GM12878 (cell line): ENCODE data around the gene POLR2L. TPM values are rescaled to one million over a fixed set of nuclear protein-coding genes. Genes with fewer than 3 reads are reported as not detected.
A peak's percentile ranks its signal among the peaks of the same experiment; 100 is the strongest.

Experiments
- ATAC-seq: fragments of 200-7000 bp; cut with Tn5 transposase; 3 replicates; pipeline ENCODE4 v1.9.1; 2020; ENCODE audit warnings: mild to moderate bottlenecking, moderate library complexity
- BruUV-seq: library from RNA; stranded (reverse); fragments of 400-500 nt; replicated peaks from 2 replicates; lab custom pipeline; 2021; lab: Mats Ljungman, UMichigan
- CTCF ChIA-PET: fragments of 300-600 bp; sonication (Branson Sonifier 250); formaldehyde crosslinking; extraction: SDS; loops from one replicate; lab custom pipeline; 2021; ENCODE audit warnings: inconsistent platforms; lab: Yijun Ruan, JAX
- POLR2A ChIA-PET: fragments of 350-600 bp; formaldehyde crosslinking; extraction: SDS; loops from one replicate; lab custom pipeline; 2021; ENCODE audit warnings: inconsistent platforms; lab: Charles Lee
- RAD21 ChIA-PET: fragments of 300-600 bp; sonication (Branson Sonifier 250); formaldehyde crosslinking; loops from one replicate; lab custom pipeline; 2023; ENCODE audit warnings: antibody characterized with exemption; ENCODE audit not compliant: unreplicated experiment; lab: Charles Lee
- SMC1A ChIA-PET: fragments of 300-600 bp; sonication (Branson Sonifier 250); formaldehyde crosslinking; loops from one replicate; lab custom pipeline; 2023; ENCODE audit not compliant: unreplicated experiment, uncharacterized antibody; lab: Charles Lee
- DNase-seq: peaks from one replicate; pipeline ENCODE4 v3.0.0-alpha.2; 2011; ENCODE audit warnings: low read depth, low spot score
- FAIRE-seq: peaks from 3 replicates; lab custom pipeline; 2011; peaks lifted over from hg19 to GRCh38; lab: Jason Lieb, UNC
- H2AFZ ChIP-seq: 2 replicates; pipeline ENCODE4 v1.6.0; 2011; ENCODE audit warnings: low read depth, low read length, control low read depth; ENCODE audit not compliant: control insufficient read depth
- H3K27ac ChIP-seq: 2 replicates; pipeline ENCODE4 v1.5.1; 2011; ENCODE audit warnings: control low read depth; ENCODE audit not compliant: control insufficient read depth, insufficient read depth
- H3K27me3 ChIP-seq, 2 experiments: replicated peaks in 1 of 2; 2 replicates each; pipeline versions ENCODE4 v1.6.0 to v1.6.1; 2011; ENCODE audit warnings: low read length in 1 of 2; ENCODE audit not compliant: control insufficient read depth in 2 of 2, insufficient read depth in 2 of 2
- H3K36me3 ChIP-seq, 2 experiments: 2 replicates each; pipeline ENCODE4 v1.5.1; 2011; ENCODE audit warnings: low read length in 1 of 2; ENCODE audit not compliant: control insufficient read depth in 2 of 2, insufficient read depth in 2 of 2
- H3K4me1 ChIP-seq: 2 replicates; pipeline ENCODE4 v1.6.1; 2011; ENCODE audit warnings: mild to moderate bottlenecking, low read length, moderate library complexity, mixed read lengths; ENCODE audit not compliant: control insufficient read depth, insufficient read depth
- H3K4me2 ChIP-seq: 2 replicates; pipeline ENCODE4 v1.6.0; 2011; ENCODE audit warnings: control low read depth; ENCODE audit not compliant: control insufficient read depth, insufficient read depth
- H3K4me3 ChIP-seq: fragments of 200-600 bp; sonication (generic); 2 replicates; pipeline ENCODE4 v1.5.1; 2016
- H3K79me2 ChIP-seq: 2 replicates; pipeline ENCODE4 v1.6.0; 2011; ENCODE audit warnings: low read length; ENCODE audit not compliant: control insufficient read depth, insufficient read depth
- H3K9ac ChIP-seq: 2 replicates; pipeline ENCODE4 v1.8.0; 2011; ENCODE audit warnings: low read length, control low read depth, mixed read lengths; ENCODE audit not compliant: control insufficient read depth, insufficient read depth
- H3K9me3 ChIP-seq: replicated peaks from 3 replicates; pipeline ENCODE4 v1.5.1; 2011; ENCODE audit warnings: mild to moderate bottlenecking, low read length; ENCODE audit not compliant: control insufficient read depth, insufficient read depth
- H4K20me1 ChIP-seq: 2 replicates; pipeline ENCODE4 v1.6.0; 2011; ENCODE audit not compliant: control insufficient read depth, insufficient read depth
- DPF2 ChIP-seq: fragments of 450-650 bp; IDR thresholded peaks from 2 replicates; pipeline ENCODE4 v1.6.1; 2017; ENCODE audit warnings: mild to moderate bottlenecking
- FOS ChIP-seq: IDR thresholded peaks from 3 replicates; pipeline ENCODE4 v1.6.1; 2011; ENCODE audit warnings: borderline replicate concordance; ENCODE audit not compliant: insufficient read length; ENCODE audit errors: extremely low read depth
- NBN ChIP-seq: fragments of 450-650 bp; IDR thresholded peaks from 2 replicates; pipeline ENCODE4 v1.6.1; 2016
- NFYB ChIP-seq: IDR thresholded peaks from 2 replicates; pipeline ENCODE4 v1.6.1; 2011; ENCODE audit warnings: low read depth, mild to moderate bottlenecking, low read length, improper control_type of control experiment, moderate library complexity; ENCODE audit not compliant: insufficient read depth
- POLR2A ChIP-seq: IDR thresholded peaks from 2 replicates; pipeline ENCODE4 v1.6.1; 2011; ENCODE audit warnings: low read depth, mild to moderate bottlenecking, low read length
- POLR2AphosphoS5 ChIP-seq: IDR thresholded peaks from 2 replicates; pipeline ENCODE4 v1.6.1; 2011; ENCODE audit warnings: mild to moderate bottlenecking, low read length, inconsistent platforms
- WGBS: methylation state at CpG from one replicate; pipeline ENCODE4 v1.1.6; 2016; ENCODE audit warnings: low lambda C conversion rate; ENCODE audit not compliant: insufficient replicate concordance, insufficient coverage; ENCODE audit errors: missing lambda C conversion rate; 5-methylcytosine and 5-hydroxymethylcytosine counted together
- in situ Hi-C: fragments of 300-500 bp; cut with MboI; formaldehyde crosslinking; loops from 9 replicates; pipeline ENCODE4 v1.14.3; 2018; ENCODE audit warnings: mixed read lengths
- intact Hi-C: fragments of 100-400 bp; cut with micrococcal nuclease; formaldehyde crosslinking; loops from one replicate; pipeline ENCODE4 v1.14.2; 2022; ENCODE audit not compliant: unreplicated experiment
- polyA plus RNA-seq, 11 experiments: library from polyadenylated mRNA; depleted of rRNA in 4 of 11; unstranded in 6 of 11; stranded (reverse) in 5 of 11; fragments of >200 nt; fragmentation: Nextera tagmentation in 4 of 11; fragmentation: Illumina TruSeq in 1 of 11; extraction: Ambion mirVana in 4 of 11; extraction: Trizol in 1 of 11; gene quantifications; 1 replicate in 1 of 11; 2 replicates in 10 of 11; pipeline versions ENCODE4 v1.2.1 to v1.2.3, GENCODE V29; 2011 to 2016; ENCODE audit warnings: inconsistent platforms in 2 of 11, missing spikeins in 2 of 11, low read depth in 1 of 11
- total RNA-seq, 4 experiments: library from RNA; depleted of rRNA in 3 of 4; stranded (reverse); fragments of >200 nt in 3 of 4; fragmentation: Illumina TruSeq in 1 of 4; extraction: Trizol in 1 of 4; gene quantifications; 2 replicates each; pipeline versions ENCODE4 v1.2.1 to v1.2.3, GENCODE V29; 2013 to 2021
- TF ChIP-seq, protein P1 (sequence below): fragments of 450-650 bp; formaldehyde crosslinking; IDR thresholded peaks from 2 replicates; pipeline ENCODE4 v1.4.0; 2022; ENCODE audit warnings: mild to moderate bottlenecking, moderate library complexity

Gene POLR2L
- total and polyA plus RNA-seq, 10 of the 15 experiments (the other 5 are each of a cell fraction or from before 2014, with no cell fraction given), result 23.1 to 497 (median 125) TPM

GRCh38 chr11:837990-838307 lies 4.4 kb downstream of the POLR2L start:
- no peaks in the 10 kb centered on the region; the same call in 1 of the 2 replicates for H4K20me1 ChIP-seq
- TF ChIP-seq NBN (no peak), POLR2AphosphoS5 (peak; percentile 59; the same call in 1 of the 2 replicates), DPF2 (no peak), NFYB (no peak), FOS (no peak), POLR2A (peak; percentile 34)
- TF ChIP-seq, protein P1, sequence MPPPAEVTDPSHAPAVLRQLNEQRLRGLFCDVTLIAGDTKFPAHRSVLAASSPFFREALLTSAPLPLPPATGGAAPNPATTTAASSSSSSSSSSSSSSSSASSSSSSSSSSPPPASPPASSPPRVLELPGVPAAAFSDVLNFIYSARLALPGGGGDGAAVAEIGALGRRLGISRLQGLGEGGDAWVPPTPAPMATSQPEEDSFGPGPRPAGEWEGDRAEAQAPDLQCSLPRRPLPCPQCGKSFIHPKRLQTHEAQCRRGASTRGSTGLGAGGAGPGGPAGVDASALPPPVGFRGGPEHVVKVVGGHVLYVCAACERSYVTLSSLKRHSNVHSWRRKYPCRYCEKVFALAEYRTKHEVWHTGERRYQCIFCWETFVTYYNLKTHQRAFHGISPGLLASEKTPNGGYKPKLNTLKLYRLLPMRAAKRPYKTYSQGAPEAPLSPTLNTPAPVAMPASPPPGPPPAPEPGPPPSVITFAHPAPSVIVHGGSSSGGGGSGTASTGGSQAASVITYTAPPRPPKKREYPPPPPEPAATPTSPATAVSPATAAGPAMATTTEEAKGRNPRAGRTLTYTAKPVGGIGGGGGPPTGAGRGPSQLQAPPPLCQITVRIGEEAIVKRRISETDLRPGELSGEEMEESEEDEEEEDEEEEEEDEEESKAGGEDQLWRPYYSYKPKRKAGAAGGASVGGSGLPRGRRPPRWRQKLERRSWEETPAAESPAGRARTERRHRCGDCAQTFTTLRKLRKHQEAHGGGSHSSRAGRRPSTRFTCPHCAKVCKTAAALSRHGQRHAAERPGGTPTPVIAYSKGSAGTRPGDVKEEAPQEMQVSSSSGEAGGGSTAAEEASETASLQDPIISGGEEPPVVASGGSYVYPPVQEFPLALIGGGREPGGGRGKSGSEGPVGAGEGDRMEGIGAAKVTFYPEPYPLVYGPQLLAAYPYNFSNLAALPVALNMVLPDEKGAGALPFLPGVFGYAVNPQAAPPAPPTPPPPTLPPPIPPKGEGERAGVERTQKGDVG (CRISPR knock-in tag), result no peak
- CTCF ChIA-PET, result no interaction called here
- H3K27me3 ChIP-seq, result no peaks in the 10 kb centered on the region
- peaks cover 0 to 25% of the 10 kb centered on the region in 2 experiments; a peak in 2 of 4 replicates for H3K36me3 ChIP-seq
- intact Hi-C loops, result no loop called here
- FAIRE-seq (no peak), DNase-seq (no peak), ATAC-seq (no peak)
- no peaks in the 10 kb centered on the region for H3K9me3 ChIP-seq
- RAD21 ChIA-PET, result no interaction called here
- 85% methylated on average over 8 of the region's 8 CpGs for WGBS
- SMC1A ChIA-PET, result no interaction called here
- no TSS peak for BruUV-seq
- no peak overlapping the region for H3K27ac ChIP-seq
- in situ Hi-C loops, result no loop called here
- peaks cover 13% of the 10 kb centered on the region for H3K4me1 ChIP-seq
- H3K4me2 ChIP-seq, result no peak overlapping the region
- H3K4me3 ChIP-seq, result no peak overlapping the region
- H3K9ac ChIP-seq, result no peak overlapping the region
- POLR2A ChIA-PET, result interaction anchor here (0.5 kb wide), 1 partner anchor 8 kb away, joined by 7 read pairs; no protein-coding TSS in a partner anchor
- no peak overlapping the region for H2AFZ ChIP-seq
- H3K79me2 ChIP-seq, result peaks cover 20% of the 10 kb centered on the region
